Raji (cell line): ENCODE measurements around the gene BICRAL.

Source experiments
- POLR2A ChIP-seq: IDR thresholded peaks from 2 replicates; pipeline ENCODE4 v1.6.1; 2011; ENCODE audit warnings: low read depth, low read length, control low read depth; ENCODE audit not compliant: insufficient read depth

BICRAL gene

GRCh38 chr6:42758756-42759430 lies 23.0 kb upstream of the BICRAL start:
- no peak for TF ChIP-seq POLR2A

DNA sequence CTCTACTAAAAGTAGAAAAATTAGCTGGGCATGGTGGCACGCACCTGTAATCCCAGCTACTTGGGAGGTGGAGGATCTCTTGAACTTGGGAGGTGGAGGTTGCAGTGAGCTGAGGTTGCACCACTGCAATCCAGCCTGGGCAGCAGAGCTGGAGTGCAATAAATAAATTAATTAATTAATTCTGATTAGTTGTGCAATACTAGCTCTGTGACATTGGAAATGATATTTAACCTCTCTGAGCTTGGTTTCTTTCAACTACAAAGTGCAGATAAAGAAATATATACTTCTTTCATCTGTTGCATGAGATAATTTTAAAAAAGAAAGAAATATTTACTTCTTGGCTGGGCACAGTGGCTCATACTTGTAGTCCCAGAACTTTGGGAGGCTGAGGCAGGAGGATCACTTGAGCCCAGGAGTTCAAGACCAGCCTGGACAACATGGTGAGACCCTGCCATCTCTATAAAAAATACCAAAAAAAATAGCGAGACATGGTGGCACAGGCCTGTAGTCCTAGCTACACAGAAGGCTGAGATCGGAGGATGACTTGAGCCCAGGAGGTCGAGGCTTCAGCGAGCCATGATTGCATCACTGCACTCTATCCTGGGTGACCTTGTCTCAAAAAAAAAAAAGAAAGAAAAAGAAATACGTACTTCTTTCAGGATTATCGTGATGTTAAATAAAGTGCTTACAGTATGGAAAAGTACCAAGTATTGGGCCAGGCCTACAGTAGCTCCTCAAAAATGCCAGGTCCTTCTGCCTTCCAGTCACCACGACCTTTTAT lies 20.4 kb upstream of the BICRAL start:
- no peak for TF ChIP-seq POLR2A

DNA sequence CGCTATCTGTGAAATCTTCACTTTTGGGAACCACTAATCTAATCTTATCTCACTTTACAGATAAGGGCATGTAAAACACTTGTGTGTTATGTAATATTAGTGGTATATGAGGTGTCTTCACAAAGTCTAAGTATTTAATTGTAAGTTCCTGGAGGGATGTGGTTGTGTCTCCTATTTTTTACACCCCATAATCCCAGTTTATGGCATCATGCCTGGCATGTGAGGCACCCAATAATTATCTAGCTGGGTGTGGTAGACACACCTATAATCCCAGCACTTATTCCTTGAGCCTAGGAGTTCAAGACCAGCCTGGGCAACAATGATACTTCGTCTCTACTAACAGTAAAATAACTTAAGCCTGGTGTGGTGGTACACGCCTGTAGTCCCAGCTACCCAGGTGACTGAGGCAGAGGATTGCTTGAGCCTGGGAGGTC lies 19.4 kb upstream of the BICRAL start:
- TF ChIP-seq POLR2A: no peak

- TF ChIP-seq POLR2A: no peak
Observed at GRCh38 chr6:42762950-42763349, 18.9 kb upstream of the BICRAL start.

GRCh38 chr6:42764911-42765648 lies 16.8 kb upstream of the BICRAL start:
- TF ChIP-seq POLR2A: no peak

DNA sequence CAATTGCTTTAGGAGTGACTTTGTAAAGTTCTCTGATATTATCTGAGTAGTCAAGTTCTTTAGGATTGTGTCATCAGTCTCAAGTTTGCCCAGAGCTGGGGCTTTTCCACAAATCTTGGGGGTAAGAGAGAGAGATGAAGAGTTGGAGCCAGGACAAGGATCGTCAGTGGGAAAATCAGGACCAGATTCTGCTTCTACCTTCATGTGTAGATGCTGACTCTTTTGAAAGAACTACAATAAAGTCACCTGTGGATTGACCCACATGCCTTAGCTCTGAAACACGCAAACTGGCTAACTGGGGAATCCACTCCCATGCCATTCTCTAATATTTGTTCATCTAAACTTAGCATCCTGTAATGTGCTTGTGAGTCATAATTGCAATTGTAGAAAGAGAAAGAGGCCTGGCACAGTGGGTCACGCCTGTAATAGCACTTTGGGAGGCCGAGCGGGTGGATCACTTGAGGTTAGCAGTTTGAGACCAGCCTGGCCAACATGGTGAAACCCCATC lies 15.6 kb upstream of the BICRAL start:
- no peak for TF ChIP-seq POLR2A

DNA sequence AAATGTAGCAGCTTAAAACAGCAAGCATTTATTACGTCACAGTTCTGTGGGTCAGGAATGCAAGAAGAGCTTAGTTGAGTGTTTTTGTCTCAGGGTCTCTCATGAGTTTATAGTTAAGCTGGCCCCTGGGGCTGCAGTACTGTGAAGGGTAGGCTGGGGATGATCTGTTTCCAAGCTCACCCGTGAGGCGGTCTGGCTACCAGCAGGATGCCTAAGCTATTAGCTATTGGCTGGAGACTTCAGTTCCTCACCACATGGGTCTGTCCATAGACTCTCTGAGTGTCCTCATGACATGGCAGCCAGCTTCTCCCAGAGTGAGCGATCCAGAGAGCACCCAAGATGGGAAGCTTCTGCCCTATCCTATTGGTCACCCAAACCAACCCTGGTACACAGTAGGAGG lies 12.8 kb upstream of the BICRAL start:
- TF ChIP-seq POLR2A: no peak

- no peak for TF ChIP-seq POLR2A
Observed at GRCh38 chr6:42769836-42770235, 12.0 kb upstream of the BICRAL start.

GRCh38 chr6:42771741-42772100 lies 10.1 kb upstream of the BICRAL start:
- 0 out of 2 replicates have a peak, but pooled peaks have one; percentile 5 for TF ChIP-seq POLR2A

- TF ChIP-seq POLR2A: no peak
Observed at GRCh38 chr6:42774201-42774600, 7.7 kb upstream of the BICRAL start.

GRCh38 chr6:42777126-42777822 lies 4.6 kb upstream of the BICRAL start:
- TF ChIP-seq POLR2A: no peak

GRCh38 chr6:42778122-42778521 lies 3.7 kb upstream of the BICRAL start:
- no peak for TF ChIP-seq POLR2A

- no peak for TF ChIP-seq POLR2A
Observed at GRCh38 chr6:42779521-42779920, 2.3 kb upstream of the BICRAL start.

GRCh38 chr6:42781546-42781795 lies 381 bp upstream of the BICRAL start:
- TF ChIP-seq POLR2A: peak; percentile 44; the same call in 1 of the 2 replicates

DNA sequence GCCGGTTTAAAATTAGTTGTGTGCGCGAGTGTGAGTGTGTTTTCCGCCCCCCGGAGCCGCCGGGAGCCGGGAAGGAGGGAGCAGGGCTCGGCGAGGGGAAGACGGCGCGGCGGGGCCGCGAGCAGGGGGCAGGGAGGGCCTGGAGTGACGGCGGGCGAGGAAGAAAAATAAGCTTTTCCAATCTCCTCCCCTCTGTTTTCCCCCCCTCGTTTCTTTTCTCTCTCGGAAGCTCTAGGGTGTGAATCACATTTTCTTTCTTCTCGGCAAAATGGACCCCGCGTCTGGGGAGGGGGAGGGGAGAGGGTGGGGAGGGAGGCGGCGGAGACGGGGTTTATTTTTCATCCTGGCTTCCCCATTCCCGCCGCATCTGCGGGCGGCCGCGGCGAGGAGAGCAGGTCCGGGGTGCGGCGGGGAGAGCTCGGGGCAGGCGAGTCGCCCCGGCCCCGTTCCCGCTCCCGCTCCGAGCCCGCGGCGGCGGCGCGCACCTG lies 881 bp downstream of the BICRAL start:
- peak; percentile 40; the same call in 1 of the 2 replicates for TF ChIP-seq POLR2A

- TF ChIP-seq POLR2A: peak; percentile 44
Observed at GRCh38 chr6:42783177-42783875, 1.5 kb downstream of the BICRAL start.
